GM23338 (cell line): ENCODE data around the gene WRNIP1. TPM values are rescaled to one million over a fixed set of nuclear protein-coding genes. Genes with fewer than 3 reads are reported as not detected.

Source experiments
- ATAC-seq: fragments of 200-7000 bp; cut with Tn5 transposase; 3 replicates; pipeline ENCODE4 v1.9.1; 2020
- DNase-seq: peaks from one replicate; pipeline ENCODE4 v3.0.0-alpha.2; 2015; ENCODE audit warnings: low spot score
- H2AFZ ChIP-seq: fragments of 200-600 bp; sonication (generic); 2 replicates; pipeline ENCODE4 v1.8.0; 2016; ENCODE audit warnings: antibody characterized with exemption, mild to moderate bottlenecking, moderate library complexity
- H3F3A ChIP-seq: fragments of 200-600 bp; sonication (generic); replicated peaks from 2 replicates; pipeline ENCODE4 v1.8.0; 2017; ENCODE audit warnings: antibody characterized with exemption, mixed run types, low read depth
- H3K27ac ChIP-seq: fragments of 200-600 bp; sonication (generic); 2 replicates; pipeline ENCODE4 v1.6.1; 2016; ENCODE audit warnings: low read depth
- H3K27me3 ChIP-seq: fragments of 200-600 bp; sonication (generic); 2 replicates; pipeline ENCODE4 v1.8.0; 2016; ENCODE audit warnings: mild to moderate bottlenecking, mixed run types, moderate library complexity; ENCODE audit not compliant: insufficient read depth
- H3K36me3 ChIP-seq: fragments of 200-600 bp; sonication (generic); 2 replicates; pipeline ENCODE4 v1.8.0; 2016; ENCODE audit warnings: mild to moderate bottlenecking; ENCODE audit not compliant: insufficient read depth
- H3K4me1 ChIP-seq: fragments of 200-600 bp; sonication (generic); 2 replicates; pipeline ENCODE4 v1.8.0; 2016; ENCODE audit warnings: mild to moderate bottlenecking, moderate library complexity; ENCODE audit not compliant: insufficient read depth
- H3K4me2 ChIP-seq: fragments of 200-600 bp; sonication (generic); 2 replicates; pipeline ENCODE4 v1.7.1; 2017; ENCODE audit warnings: mixed run types
- H3K4me3 ChIP-seq: fragments of 200-600 bp; sonication (generic); 2 replicates; pipeline ENCODE4 v1.6.1; 2016; ENCODE audit warnings: mixed run types
- H3K79me2 ChIP-seq: fragments of 200-600 bp; sonication (generic); replicated peaks from 2 replicates; pipeline ENCODE4 v1.8.0; 2017; ENCODE audit warnings: mild to moderate bottlenecking; ENCODE audit not compliant: insufficient read depth
- H3K9me2 ChIP-seq: fragments of 200-600 bp; sonication (generic); 2 replicates; pipeline ENCODE4 v1.8.0; 2017; ENCODE audit not compliant: insufficient read depth
- H4K20me1 ChIP-seq: fragments of 200-600 bp; sonication (generic); replicated peaks from 2 replicates; pipeline ENCODE4 v1.8.0; 2017; ENCODE audit warnings: mild to moderate bottlenecking; ENCODE audit not compliant: insufficient read depth
- H3K27ac Mint-ChIP-seq: 2 replicates; pipeline ENCODE4 v1.8.0; 2020; ENCODE audit warnings: inconsistent platforms, mild to moderate bottlenecking, moderate library complexity, mixed read lengths
- H3K27me3 Mint-ChIP-seq: 3 replicates; pipeline ENCODE4 v1.8.0; 2022; ENCODE audit warnings: low read depth, mild to moderate bottlenecking, moderate library complexity, mixed read lengths, inconsistent platforms; ENCODE audit not compliant: insufficient read depth, poor library complexity
- H3K36me3 Mint-ChIP-seq: 3 replicates; pipeline ENCODE4 v1.8.0; 2021; ENCODE audit warnings: low read depth, mild to moderate bottlenecking, inconsistent platforms, moderate library complexity, mixed read lengths
- H3K4me1 Mint-ChIP-seq: 3 replicates; pipeline ENCODE4 v1.8.0; 2020; ENCODE audit warnings: mild to moderate bottlenecking, inconsistent platforms, mixed read lengths
- H3K4me3 Mint-ChIP-seq: 3 replicates; pipeline ENCODE4 v1.8.0; 2021; ENCODE audit warnings: moderate library complexity, mild to moderate bottlenecking, inconsistent platforms, mixed read lengths
- H3K9me3 Mint-ChIP-seq: 3 replicates; pipeline ENCODE4 v1.8.0; 2020; ENCODE audit warnings: moderate library complexity, mild to moderate bottlenecking, inconsistent platforms, mixed read lengths
- STAT1 ChIP-seq: IDR thresholded peaks from one replicate; pipeline ENCODE4 v1.6.1; 2016; ENCODE audit warnings: antibody characterized with exemption; ENCODE audit not compliant: unreplicated experiment
- ZNF114 ChIP-seq: fragments of 250-450 bp; sonication (Bioruptor Pico); IDR thresholded peaks from 2 replicates; pipeline ENCODE4 v1.5.0; 2020; ENCODE audit warnings: mild to moderate bottlenecking, moderate library complexity
- polyA plus RNA-seq: library from polyadenylated mRNA; unstranded; fragments of >200 nt; fragmentation: Nextera tagmentation; extraction: Ambion mirVana; gene quantifications from 2 replicates; pipeline ENCODE4 v1.2.1, GENCODE V29; 2016
- total RNA-seq: library from RNA; depleted of rRNA; stranded (reverse); fragments of >200 nt; shearing (Covaris generic); gene quantifications from 2 replicates; pipeline ENCODE4 v1.2.3, GENCODE V29; 2014
- TF ChIP-seq, protein P1 (sequence below), 2 experiments: fragments of 200-600 bp in 1 of 2; sonication (generic) in 1 of 2; conservative IDR thresholded peaks; 2 replicates each; pipeline versions ENCODE4 v1.5.1 to v1.6.1; 2016 to 2017; ENCODE audit warnings: antibody characterized with exemption in 2 of 2, low read depth in 2 of 2, mild to moderate bottlenecking in 2 of 2, moderate library complexity in 1 of 2
- TF ChIP-seq, protein P2 (sequence below): fragments of 250-450 bp; sonication (Bioruptor Pico); IDR thresholded peaks from 2 replicates; pipeline ENCODE4 v1.5.0; 2020; ENCODE audit warnings: mild to moderate bottlenecking, moderate library complexity

WRNIP1 gene
- total and polyA plus RNA-seq, 2 experiments from 2014 or later = 27.6 to 66.0 TPM

DNA sequence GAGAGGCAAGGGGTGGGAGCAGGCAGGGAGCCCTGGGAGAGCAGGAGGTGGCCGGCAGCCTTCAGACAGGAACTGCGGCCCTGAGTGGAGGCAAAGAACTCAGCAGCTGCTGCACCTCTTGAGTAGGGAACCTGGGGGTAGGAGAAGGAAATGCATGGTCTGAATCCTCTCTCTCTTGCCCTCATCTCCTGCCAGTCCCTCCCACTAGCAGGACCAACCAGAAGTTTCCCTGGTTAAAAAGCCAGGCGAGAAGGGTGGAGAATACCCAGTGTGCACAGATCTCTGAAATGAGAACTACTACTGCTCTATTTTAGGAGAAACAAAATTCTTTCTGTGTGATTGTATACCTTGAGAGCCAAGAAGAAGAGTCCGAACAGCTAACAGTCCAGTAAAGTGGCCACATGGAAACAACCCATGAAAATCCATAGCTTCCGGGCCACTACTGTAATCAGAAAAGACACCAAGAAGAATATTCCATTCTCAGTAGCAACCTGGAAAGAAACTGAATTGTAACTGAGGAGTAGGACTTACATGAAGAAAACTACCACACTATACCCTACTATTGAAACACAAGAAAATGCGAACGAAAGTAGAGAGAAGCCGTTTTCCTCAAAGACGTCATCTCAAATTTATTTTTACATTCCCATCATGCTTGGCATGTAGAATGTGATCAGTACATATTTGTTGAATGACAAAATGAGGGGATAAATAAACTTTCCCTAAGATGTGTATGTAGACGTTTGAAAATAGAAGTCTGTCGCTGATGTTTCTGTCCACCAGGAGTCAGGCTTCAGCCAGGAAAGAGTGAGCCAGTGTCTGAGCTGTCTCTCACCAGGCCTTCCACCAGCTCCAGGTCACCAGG lies 25.6 kb downstream of the WRNIP1 start:
- peaks cover 14% of the 10 kb centered on the region; the same call in 1 of the 2 replicates for H3K79me2 ChIP-seq
- Mint-ChIP-seq H3K4me1 (peaks cover 19% of the 10 kb centered on the region), H3K36me3 (peaks cover 18% of the 10 kb centered on the region), H3K9me3 (no peaks in the 10 kb centered on the region; the same call in 2 of the 3 replicates), H3K27ac (peak overlapping the region; percentile 94), H3K4me3 (no peak overlapping the region; the same call in 2 of the 3 replicates), H3K27me3 (no peaks in the 10 kb centered on the region)
- H3K4me2 ChIP-seq = no peak overlapping the region
- H3K36me3 ChIP-seq = 0 out of 2 replicates have a peak, but pooled peaks cover 4% of the 10 kb centered on the region
- peak overlapping the region; percentile 65; the same call in 1 of the 2 replicates for H3K27ac ChIP-seq
- ATAC-seq (peak; percentile 93), DNase-seq (peak; percentile 87)
- H3K4me3 ChIP-seq = no peak overlapping the region
- H2AFZ ChIP-seq = no peak overlapping the region
- no peaks in the 10 kb centered on the region for H3K27me3 ChIP-seq
- TF ChIP-seq, protein P1, sequence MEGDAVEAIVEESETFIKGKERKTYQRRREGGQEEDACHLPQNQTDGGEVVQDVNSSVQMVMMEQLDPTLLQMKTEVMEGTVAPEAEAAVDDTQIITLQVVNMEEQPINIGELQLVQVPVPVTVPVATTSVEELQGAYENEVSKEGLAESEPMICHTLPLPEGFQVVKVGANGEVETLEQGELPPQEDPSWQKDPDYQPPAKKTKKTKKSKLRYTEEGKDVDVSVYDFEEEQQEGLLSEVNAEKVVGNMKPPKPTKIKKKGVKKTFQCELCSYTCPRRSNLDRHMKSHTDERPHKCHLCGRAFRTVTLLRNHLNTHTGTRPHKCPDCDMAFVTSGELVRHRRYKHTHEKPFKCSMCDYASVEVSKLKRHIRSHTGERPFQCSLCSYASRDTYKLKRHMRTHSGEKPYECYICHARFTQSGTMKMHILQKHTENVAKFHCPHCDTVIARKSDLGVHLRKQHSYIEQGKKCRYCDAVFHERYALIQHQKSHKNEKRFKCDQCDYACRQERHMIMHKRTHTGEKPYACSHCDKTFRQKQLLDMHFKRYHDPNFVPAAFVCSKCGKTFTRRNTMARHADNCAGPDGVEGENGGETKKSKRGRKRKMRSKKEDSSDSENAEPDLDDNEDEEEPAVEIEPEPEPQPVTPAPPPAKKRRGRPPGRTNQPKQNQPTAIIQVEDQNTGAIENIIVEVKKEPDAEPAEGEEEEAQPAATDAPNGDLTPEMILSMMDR (conservative IDR thresholded peaks at IDR 0.05; ENCODE audit: low read depth in 2 of 2) = peak; percentile 83 to 88
- TF ChIP-seq ZNF114 (CRISPR knock-in tag) (no peak), STAT1 (no peak)
- TF ChIP-seq, protein P2, sequence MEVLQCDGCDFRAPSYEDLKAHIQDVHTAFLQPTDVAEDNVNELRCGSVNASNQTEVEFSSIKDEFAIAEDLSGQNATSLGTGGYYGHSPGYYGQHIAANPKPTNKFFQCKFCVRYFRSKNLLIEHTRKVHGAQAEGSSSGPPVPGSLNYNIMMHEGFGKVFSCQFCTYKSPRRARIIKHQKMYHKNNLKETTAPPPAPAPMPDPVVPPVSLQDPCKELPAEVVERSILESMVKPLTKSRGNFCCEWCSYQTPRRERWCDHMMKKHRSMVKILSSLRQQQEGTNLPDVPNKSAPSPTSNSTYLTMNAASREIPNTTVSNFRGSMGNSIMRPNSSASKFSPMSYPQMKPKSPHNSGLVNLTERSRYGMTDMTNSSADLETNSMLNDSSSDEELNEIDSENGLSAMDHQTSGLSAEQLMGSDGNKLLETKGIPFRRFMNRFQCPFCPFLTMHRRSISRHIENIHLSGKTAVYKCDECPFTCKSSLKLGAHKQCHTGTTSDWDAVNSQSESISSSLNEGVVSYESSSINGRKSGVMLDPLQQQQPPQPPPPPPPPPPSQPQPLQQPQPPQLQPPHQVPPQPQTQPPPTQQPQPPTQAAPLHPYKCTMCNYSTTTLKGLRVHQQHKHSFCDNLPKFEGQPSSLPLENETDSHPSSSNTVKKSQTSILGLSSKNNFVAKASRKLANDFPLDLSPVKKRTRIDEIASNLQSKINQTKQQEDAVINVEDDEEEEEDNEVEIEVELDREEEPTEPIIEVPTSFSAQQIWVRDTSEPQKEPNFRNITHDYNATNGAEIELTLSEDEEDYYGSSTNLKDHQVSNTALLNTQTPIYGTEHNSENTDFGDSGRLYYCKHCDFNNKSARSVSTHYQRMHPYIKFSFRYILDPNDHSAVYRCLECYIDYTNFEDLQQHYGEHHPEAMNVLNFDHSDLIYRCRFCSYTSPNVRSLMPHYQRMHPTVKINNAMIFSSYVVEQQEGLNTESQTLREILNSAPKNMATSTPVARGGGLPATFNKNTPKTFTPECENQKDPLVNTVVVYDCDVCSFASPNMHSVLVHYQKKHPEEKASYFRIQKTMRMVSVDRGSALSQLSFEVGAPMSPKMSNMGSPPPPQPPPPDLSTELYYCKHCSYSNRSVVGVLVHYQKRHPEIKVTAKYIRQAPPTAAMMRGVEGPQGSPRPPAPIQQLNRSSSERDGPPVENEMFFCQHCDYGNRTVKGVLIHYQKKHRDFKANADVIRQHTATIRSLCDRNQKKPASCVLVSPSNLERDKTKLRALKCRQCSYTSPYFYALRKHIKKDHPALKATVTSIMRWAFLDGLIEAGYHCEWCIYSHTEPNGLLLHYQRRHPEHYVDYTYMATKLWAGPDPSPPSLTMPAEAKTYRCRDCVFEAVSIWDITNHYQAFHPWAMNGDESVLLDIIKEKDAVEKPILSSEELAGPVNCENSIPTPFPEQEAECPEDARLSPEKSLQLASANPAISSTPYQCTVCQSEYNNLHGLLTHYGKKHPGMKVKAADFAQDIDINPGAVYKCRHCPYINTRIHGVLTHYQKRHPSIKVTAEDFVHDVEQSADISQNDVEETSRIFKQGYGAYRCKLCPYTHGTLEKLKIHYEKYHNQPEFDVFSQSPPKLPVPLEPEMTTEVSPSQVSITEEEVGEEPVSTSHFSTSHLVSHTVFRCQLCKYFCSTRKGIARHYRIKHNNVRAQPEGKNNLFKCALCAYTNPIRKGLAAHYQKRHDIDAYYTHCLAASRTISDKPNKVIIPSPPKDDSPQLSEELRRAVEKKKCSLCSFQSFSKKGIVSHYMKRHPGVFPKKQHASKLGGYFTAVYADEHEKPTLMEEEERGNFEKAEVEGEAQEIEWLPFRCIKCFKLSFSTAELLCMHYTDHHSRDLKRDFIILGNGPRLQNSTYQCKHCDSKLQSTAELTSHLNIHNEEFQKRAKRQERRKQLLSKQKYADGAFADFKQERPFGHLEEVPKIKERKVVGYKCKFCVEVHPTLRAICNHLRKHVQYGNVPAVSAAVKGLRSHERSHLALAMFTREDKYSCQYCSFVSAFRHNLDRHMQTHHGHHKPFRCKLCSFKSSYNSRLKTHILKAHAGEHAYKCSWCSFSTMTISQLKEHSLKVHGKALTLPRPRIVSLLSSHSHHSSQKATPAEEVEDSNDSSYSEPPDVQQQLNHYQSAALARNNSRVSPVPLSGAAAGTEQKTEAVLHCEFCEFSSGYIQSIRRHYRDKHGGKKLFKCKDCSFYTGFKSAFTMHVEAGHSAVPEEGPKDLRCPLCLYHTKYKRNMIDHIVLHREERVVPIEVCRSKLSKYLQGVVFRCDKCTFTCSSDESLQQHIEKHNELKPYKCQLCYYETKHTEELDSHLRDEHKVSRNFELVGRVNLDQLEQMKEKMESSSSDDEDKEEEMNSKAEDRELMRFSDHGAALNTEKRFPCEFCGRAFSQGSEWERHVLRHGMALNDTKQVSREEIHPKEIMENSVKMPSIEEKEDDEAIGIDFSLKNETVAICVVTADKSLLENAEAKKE (CRISPR knock-in tag) = peak; percentile 67; the same call in 1 of the 2 replicates
- peaks cover 3% of the 10 kb centered on the region; the same call in 1 of the 2 replicates for H3K4me1 ChIP-seq
- H4K20me1 ChIP-seq = no peaks in the 10 kb centered on the region
- no peaks in the 10 kb centered on the region for H3F3A ChIP-seq
- H3K9me2 ChIP-seq = no peaks in the 10 kb centered on the region
